Neural progenitor cell (in vitro differentiated cells): ENCODE results near the gene ABCG2.

Experiments used
- CTCF ChIP-seq: fragments of 200-600 bp; sonication (generic); IDR thresholded peaks from 2 replicates; pipeline ENCODE4 v1.5.1; 2017; ENCODE audit warnings: antibody characterized with exemption, mild to moderate bottlenecking
- EZH2 ChIP-seq: fragments of 200-600 bp; sonication (generic); IDR thresholded peaks from 2 replicates; pipeline ENCODE4 v1.6.1; 2017; ENCODE audit warnings: antibody characterized with exemption, mild to moderate bottlenecking, moderate library complexity

GRCh38 chr4:88106205-88106604 is 52.2 kb downstream of the ABCG2 start:
- TF ChIP-seq CTCF: no peak
- TF ChIP-seq EZH2: no peak
